Hematopoietic multipotent progenitor cell (in vitro differentiated cells): Measurements from ENCODE around the gene PLEKHB1. TPM values are rescaled to one million over a fixed set of nuclear protein-coding genes. Genes with fewer than 3 reads are reported as not detected.
A peak's percentile ranks its signal among the peaks of the same experiment; 100 is the strongest.

Source experiments
- DNase-seq, 3 donors: peaks; one replicate each; pipeline ENCODE4 v3.0.0-alpha.2; 2011 to 2015; ENCODE audit warnings: low read depth in 2 of 3, low spot score in 2 of 3
- total RNA-seq: library from RNA; depleted of rRNA; stranded (reverse); fragments of >200 nt; gene quantifications from one replicate; pipeline ENCODE4 v1.2.3, GENCODE V29; 2012

The PLEKHB1 gene
- total RNA-seq, 1 donor = 6.5 TPM

GRCh38 chr11:73647459-73648100 lies 1.2 kb downstream of the PLEKHB1 start:
- DNase-seq = peak; percentile 79 to 95 (median 91)

- no peak for DNase-seq
Observed at GRCh38 chr11:73648121-73648520, 1.7 kb downstream of the PLEKHB1 start.

DNA sequence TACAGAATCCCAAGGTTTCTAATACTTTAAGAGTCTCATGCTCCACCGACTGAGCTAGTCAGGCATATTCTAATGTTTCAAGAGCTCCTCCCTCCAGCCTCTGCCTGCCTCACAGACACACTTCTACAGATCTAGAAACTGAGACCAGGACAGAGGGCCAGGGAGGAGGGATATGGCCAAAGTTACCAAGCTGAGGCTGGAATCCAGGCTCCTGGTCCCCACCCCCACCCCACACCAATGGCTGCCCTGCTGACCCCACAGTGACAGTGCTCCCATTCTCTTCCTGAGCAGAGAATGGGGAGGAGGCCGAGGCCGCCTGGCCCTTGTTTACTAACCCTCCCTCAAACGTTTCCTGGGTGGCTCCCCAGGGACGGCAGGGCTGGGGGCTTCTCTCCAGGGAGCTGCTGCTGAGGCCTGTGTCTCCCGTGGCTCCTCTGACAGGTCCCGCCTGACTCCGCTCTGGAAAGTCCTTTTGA lies 2.2 kb downstream of the PLEKHB1 start:
- no peak for DNase-seq

GRCh38 chr11:73649206-73649605 lies 2.8 kb downstream of the PLEKHB1 start:
- DNase-seq = no peak

DNA sequence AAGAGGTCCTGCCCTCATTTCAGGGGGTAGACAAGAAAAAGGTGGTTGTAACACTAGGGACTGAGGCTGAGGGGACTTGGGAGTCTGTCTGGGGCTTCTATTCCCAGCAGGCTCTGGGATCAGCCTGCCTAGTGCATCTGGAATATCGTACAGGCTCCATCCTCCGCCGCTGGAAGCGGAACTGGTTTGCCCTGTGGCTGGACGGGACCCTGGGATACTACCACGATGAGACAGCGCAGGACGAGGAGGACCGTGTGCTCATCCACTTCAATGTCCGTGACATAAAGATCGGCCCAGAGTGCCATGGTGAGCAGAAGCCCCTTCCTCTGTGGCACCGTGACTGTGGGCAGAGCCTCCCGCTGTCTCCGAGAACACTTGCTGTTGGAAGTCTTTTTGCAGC lies 4.0 kb downstream of the PLEKHB1 start:
- DNase-seq = no peak

- no peak for DNase-seq
Observed at GRCh38 chr11:73651252-73651651, 4.9 kb downstream of the PLEKHB1 start.

DNA sequence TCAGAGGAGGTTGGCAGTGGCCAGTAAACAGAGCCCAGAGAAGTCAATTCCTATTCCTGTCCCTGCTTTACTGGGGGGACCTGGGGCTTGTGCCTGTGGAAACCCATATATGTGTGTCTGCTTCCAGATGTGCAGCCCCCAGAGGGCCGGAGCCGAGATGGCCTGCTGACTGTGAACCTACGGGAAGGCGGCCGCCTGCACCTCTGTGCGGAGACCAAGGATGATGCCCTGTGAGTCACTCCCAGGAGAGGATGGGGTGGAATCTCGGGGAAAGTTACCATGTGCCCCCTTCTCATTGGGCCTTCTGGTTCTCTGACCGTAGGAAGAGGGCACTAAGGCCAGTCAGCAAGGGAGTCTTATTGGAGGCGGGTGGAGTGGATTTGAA lies 5.3 kb downstream of the PLEKHB1 start:
- DNase-seq = no peak

- no peak for DNase-seq
Observed at GRCh38 chr11:73652046-73652730, 5.8 kb downstream of the PLEKHB1 start.

- no peak for DNase-seq
Observed at GRCh38 chr11:73652856-73653559, 6.6 kb downstream of the PLEKHB1 start.

GRCh38 chr11:73653996-73654395 lies 7.6 kb downstream of the PLEKHB1 start:
- DNase-seq = no peak

- DNase-seq = no peak
Observed at GRCh38 chr11:73654482-73655021, 8.2 kb downstream of the PLEKHB1 start.

- no peak for DNase-seq
Observed at GRCh38 chr11:73655686-73656085, 9.3 kb downstream of the PLEKHB1 start.

DNA sequence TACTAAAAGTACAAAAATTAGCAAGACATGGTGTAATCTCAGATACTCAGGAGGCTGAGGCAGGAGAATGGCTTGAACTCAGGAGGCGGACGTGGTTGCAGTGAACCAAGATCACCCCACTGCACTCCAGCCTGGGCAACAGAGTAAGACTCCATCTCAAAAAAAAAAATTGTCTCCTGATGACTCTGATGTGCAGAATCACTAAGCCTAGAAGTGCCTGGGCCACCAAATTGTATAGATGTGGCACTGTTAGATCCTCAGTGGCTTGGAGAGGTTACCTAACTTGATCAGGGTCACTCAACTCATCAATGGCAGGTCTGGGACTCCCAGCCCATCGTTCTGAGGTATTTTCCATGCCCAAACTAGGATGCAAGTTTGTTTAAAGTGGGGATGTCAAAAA lies 10.6 kb downstream of the PLEKHB1 start:
- no peak for DNase-seq

DNA sequence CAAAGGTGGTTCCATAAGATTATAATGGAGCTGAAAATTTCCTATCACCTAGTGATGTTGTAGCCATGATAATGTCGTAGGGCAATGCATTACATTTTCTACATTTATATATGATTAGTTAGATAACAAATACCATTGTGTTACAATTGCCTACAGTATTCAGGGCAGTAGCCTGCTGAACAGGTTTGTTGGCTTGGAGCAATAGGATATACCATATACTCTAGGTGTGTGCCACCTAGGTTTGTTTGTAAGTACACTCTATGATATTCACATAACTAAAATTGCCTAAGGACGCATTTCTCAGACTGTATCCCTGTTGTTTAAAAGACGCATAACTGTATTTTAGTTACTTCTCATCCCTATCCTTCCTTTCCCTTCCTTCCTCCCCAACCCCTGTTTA lies 13.6 kb downstream of the PLEKHB1 start:
- DNase-seq = no peak

DNA sequence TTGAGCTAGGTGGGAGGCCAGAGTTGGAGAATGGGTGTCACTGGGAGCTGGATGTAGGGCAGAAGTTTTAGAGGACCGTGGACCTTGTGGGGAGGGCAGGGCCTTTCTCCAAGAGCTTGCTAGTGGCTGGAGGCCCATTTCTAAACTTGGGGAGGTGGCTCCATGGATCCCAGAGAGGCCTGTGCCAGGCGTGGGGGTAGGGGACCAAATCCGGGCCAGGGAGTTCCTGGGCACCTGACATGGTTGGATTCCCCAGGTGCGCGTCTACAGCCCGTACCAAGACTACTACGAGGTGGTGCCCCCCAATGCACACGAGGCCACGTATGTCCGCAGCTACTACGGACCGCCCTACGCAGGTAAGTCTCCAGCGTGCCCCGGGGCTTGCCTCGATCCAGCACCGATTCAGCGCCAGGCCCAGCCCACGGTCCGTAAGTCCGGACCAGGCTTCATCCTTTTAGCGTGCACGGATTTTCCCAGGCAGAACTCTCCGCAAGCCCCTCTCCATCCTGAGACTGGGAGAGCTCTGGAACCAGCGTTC lies 14.2 kb downstream of the PLEKHB1 start:
- no peak for DNase-seq

DNA sequence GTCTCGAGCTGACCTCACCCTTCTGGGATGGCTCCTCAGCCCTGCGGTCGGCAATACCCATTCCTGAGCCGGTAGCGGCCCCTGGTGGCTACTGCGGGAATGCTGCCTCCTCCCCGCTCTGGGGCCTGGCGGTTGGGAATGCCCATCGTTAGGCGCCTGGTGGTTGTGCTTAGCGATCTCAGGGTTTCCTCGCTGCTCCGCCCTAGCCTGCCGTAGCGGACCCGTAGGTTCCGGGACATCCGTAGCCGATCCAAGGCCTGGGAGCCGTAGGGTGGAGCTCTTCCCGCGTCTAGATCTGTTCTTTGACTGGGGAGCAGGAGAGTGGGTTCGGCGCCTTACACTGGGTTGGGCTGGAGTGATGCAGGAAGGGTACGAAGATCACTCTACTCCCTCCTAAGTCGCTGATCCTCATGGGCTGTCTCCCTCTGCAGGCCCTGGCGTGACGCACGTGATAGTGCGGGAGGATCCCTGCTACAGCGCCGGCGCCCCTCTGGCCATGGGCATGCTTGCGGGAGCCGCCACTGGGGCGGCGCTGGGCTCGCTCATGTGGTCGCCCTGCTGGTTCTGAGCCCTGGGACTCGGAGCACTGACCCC lies 14.8 kb downstream of the PLEKHB1 start:
- peak; percentile 71 to 86 (median 75) for DNase-seq

- no peak for DNase-seq
Observed at GRCh38 chr11:73662445-73663157, 16.2 kb downstream of the PLEKHB1 start.

GRCh38 chr11:73663604-73664495 lies 17.5 kb downstream of the PLEKHB1 start:
- no peak for DNase-seq

DNA sequence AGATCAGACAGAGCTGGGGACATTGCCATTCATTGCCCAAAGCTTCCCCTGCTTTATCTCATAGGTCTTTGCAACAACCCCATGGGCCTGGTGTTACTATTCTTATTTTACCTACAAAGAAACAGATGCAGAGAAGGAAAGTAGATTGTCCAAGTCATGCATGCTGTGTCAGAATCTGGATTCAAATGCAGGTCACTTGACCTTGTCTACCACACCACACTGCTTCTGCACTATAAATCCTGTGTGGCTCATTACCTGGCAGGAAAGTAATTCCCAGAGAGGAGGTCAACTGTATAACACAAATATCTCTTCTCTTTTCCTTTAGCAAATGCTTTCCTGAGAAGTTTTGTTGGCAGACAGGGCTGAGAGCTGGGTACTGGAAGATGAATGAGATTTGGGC lies 18.5 kb downstream of the PLEKHB1 start:
- DNase-seq = no peak
